ENCODE data around the gene HMG20B.
"Not testable (repeated sequence)": the region's sequence is repeated elsewhere in the genome, so short reads cannot be mapped to it uniquely, and the experiment has no call there.

Gene HMG20B

GRCh38 chr19:3563709-3564524 is 8.8 kb upstream of the HMG20B start:
- Histone ChIP-seq H2AFZ (ENCODE audit: low read length) (no peak overlapping the region), H3K27ac (ENCODE audit: low read length) (no peak overlapping the region), H3K4me3 (ENCODE audit: low read length) (no peak overlapping the region), H3F3A (ENCODE audit: insufficient read depth, low read length) (no peaks in the 10 kb centered on the region), H3K36me3 (replicated peaks; ENCODE audit: insufficient read depth, low read length) (no peaks in the 10 kb centered on the region), H3K9ac (ENCODE audit: low read length) (no peak overlapping the region), H4K20me1 (ENCODE audit: insufficient read depth, low read length) (no peaks in the 10 kb centered on the region), H3K4me1 (ENCODE audit: low read length) (no peaks in the 10 kb centered on the region), H3K79me2 (ENCODE audit: low read length) (no peaks in the 10 kb centered on the region), H3K9me2 (replicated peaks; ENCODE audit: insufficient read depth, low read length) (no peaks in the 10 kb centered on the region), H3K27me3 (replicated peaks; ENCODE audit: insufficient read depth, low read length) (peaks cover 72% of the 10 kb centered on the region), H3K4me2 (ENCODE audit: low read depth, low read length) (no peak overlapping the region), H3K9me3 (replicated peaks; ENCODE audit: insufficient read depth, low read length) (no peaks in the 10 kb centered on the region)
- no peak for DNase-seq
- TF ChIP-seq EZH2 (optimal IDR thresholded peaks at IDR 0.05; ENCODE audit: low read depth, low read length), result no peak
- no peak for TF ChIP-seq CTCF (IDR thresholded peaks at IDR 0.05; ENCODE audit: low read length)
- no peak for TF ChIP-seq EZH2phosphoT487 (IDR thresholded peaks at IDR 0.05; ENCODE audit: low read length)

GRCh38 chr19:3565139-3565538 is 7.6 kb upstream of the HMG20B start:
- no peaks in the 10 kb centered on the region for H4K20me1 ChIP-seq (ENCODE audit: insufficient read depth, low read length)
- no peaks in the 10 kb centered on the region for H3K9me3 ChIP-seq (replicated peaks; ENCODE audit: insufficient read depth, low read length)
- H3K9me2 ChIP-seq (replicated peaks; ENCODE audit: insufficient read depth, low read length), result no peaks in the 10 kb centered on the region
- no peaks in the 10 kb centered on the region for H3K36me3 ChIP-seq (replicated peaks; ENCODE audit: insufficient read depth, low read length)
- H3K79me2 ChIP-seq (ENCODE audit: low read length), result no peaks in the 10 kb centered on the region
- H3K9ac ChIP-seq (ENCODE audit: low read length), result no peak overlapping the region
- no peak for TF ChIP-seq EZH2 (optimal IDR thresholded peaks at IDR 0.05; ENCODE audit: low read depth, low read length)
- TF ChIP-seq EZH2phosphoT487 (IDR thresholded peaks at IDR 0.05; ENCODE audit: low read length), result no peak
- H3K4me3 ChIP-seq (ENCODE audit: low read length), result no peak overlapping the region
- H2AFZ ChIP-seq (ENCODE audit: low read length), result no peak overlapping the region
- no peak overlapping the region for H3K4me2 ChIP-seq (ENCODE audit: low read depth, low read length)
- no peak for DNase-seq
- peaks cover 72% of the 10 kb centered on the region for H3K27me3 ChIP-seq (replicated peaks; ENCODE audit: insufficient read depth, low read length)
- H3K27ac ChIP-seq (ENCODE audit: low read length), result no peak overlapping the region
- no peaks in the 10 kb centered on the region for H3F3A ChIP-seq (ENCODE audit: insufficient read depth, low read length)
- H3K4me1 ChIP-seq (ENCODE audit: low read length), result no peaks in the 10 kb centered on the region

GRCh38 chr19:3570042-3570441 is 2.7 kb upstream of the HMG20B start:
- not testable (repeated sequence) for H3K9me3 ChIP-seq (replicated peaks; ENCODE audit: insufficient read depth, low read length); H3K9ac ChIP-seq (ENCODE audit: low read length); H3K79me2 ChIP-seq (ENCODE audit: low read length); DNase-seq; H3K4me2 ChIP-seq (ENCODE audit: low read depth, low read length); H3K4me3 ChIP-seq (ENCODE audit: low read length); H3F3A ChIP-seq (ENCODE audit: insufficient read depth, low read length); H3K4me1 ChIP-seq (ENCODE audit: low read length); H4K20me1 ChIP-seq (ENCODE audit: insufficient read depth, low read length); H3K9me2 ChIP-seq (replicated peaks; ENCODE audit: insufficient read depth, low read length); H3K27ac ChIP-seq (ENCODE audit: low read length); H2AFZ ChIP-seq (ENCODE audit: low read length); H3K36me3 ChIP-seq (replicated peaks; ENCODE audit: insufficient read depth, low read length)
- peaks cover 31% of the 10 kb centered on the region for H3K27me3 ChIP-seq (replicated peaks; ENCODE audit: insufficient read depth, low read length)

- Histone ChIP-seq H2AFZ (ENCODE audit: low read length) (no peak overlapping the region), H3K4me2 (ENCODE audit: low read depth, low read length) (no peak overlapping the region), H3K9me3 (replicated peaks; ENCODE audit: insufficient read depth, low read length) (no peaks in the 10 kb centered on the region), H3K4me1 (ENCODE audit: low read length) (0 out of 2 replicates have a peak, but pooled peaks cover 4% of the 10 kb centered on the region), H3K4me3 (ENCODE audit: low read length) (no peak overlapping the region), H4K20me1 (ENCODE audit: insufficient read depth, low read length) (no peaks in the 10 kb centered on the region), H3K36me3 (replicated peaks; ENCODE audit: insufficient read depth, low read length) (no peaks in the 10 kb centered on the region), H3K9me2 (replicated peaks; ENCODE audit: insufficient read depth, low read length) (no peaks in the 10 kb centered on the region), H3K79me2 (ENCODE audit: low read length) (peaks cover 6% of the 10 kb centered on the region), H3K27ac (ENCODE audit: low read length) (no peak overlapping the region), H3K9ac (ENCODE audit: low read length) (no peak overlapping the region), H3F3A (ENCODE audit: insufficient read depth, low read length) (0 out of 2 replicates have a peak, but pooled peaks cover 9% of the 10 kb centered on the region), H3K27me3 (replicated peaks; ENCODE audit: insufficient read depth, low read length) (peaks cover 31% of the 10 kb centered on the region)
- no peak for DNase-seq
- no peak for TF ChIP-seq EZH2phosphoT487 (IDR thresholded peaks at IDR 0.05; ENCODE audit: low read length)
- no peak for TF ChIP-seq CTCF (IDR thresholded peaks at IDR 0.05; ENCODE audit: low read length)
- no peak for TF ChIP-seq EZH2 (optimal IDR thresholded peaks at IDR 0.05; ENCODE audit: low read depth, low read length)
These were observed 2.1 kb upstream of the HMG20B start for GRCh38 chr19:3570606-3571011.
